Measurements from ENCODE around the gene PGM2.
A peak's percentile ranks its signal among the peaks of the same experiment; 100 is the strongest.
"Not testable (repeated sequence)": the region's sequence is repeated elsewhere in the genome, so short reads cannot be mapped to it uniquely, and the experiment has no call there.

The PGM2 gene

DNA sequence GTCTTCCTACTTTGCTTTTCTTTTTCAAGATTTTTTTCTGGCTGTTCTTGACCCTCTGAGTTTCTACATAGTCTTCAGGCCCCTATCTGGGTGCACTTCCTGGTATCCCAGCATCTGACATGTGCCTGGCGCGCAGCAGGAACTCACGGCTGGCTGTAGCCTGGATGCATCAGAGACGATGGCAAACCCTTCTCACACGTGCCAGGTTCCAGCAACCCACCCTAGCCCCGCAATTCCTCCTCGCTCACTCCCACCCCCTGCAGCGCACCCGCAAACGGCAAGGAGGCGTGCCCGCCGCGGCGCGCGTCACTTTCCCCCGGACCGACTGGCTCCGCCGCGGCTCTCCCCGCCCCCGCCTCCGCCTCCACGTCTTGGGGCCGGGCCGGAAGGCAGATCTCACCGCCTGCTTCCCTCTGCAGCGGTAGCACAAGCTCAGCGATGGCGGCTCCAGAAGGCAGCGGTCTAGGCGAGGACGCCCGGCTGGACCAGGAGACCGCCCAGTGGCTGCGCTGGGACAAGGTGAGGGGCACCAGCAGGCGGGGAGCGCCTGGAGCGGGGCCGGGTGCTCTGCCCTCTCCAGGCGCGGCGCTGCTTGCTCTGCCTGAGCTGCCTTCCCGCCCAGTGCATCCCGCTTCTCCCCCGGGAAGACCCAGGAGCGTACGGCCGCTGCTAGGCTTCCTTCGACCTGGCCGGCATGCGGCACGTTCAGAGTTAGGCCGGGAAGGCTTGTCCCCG is at the start of gene PGM2:
Gene PGM2, plus strand, starts transcription at position 392 of the 735 bp plus-strand sequence. Its CDS starts 47 bp downstream, at position 439.
- DNase-seq (ENCODE audit: low read depth in 2 of 2): peak; percentile 86 to 92

DNA sequence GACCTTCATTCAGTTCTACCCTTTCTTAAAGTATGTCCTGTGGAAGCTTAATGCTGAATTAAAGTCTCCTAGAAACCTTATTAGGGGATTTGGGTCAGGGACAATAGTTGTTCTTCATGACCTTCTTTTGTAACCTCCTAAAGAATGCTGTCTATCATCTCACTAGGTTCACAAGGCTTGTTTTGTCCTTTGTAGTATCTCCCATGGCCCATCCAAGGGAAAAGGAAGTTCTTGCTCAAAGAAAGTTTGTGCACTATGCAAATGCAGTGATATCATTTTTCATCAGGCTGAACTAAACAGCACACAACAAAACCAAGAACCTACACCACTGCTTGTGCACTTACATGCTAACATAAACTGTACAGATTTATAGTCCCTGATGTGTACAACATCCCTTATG is 46.6 kb upstream of the PGM2 start:
- DNase-seq (ENCODE audit: low read depth in 2 of 2): no peak

DNA sequence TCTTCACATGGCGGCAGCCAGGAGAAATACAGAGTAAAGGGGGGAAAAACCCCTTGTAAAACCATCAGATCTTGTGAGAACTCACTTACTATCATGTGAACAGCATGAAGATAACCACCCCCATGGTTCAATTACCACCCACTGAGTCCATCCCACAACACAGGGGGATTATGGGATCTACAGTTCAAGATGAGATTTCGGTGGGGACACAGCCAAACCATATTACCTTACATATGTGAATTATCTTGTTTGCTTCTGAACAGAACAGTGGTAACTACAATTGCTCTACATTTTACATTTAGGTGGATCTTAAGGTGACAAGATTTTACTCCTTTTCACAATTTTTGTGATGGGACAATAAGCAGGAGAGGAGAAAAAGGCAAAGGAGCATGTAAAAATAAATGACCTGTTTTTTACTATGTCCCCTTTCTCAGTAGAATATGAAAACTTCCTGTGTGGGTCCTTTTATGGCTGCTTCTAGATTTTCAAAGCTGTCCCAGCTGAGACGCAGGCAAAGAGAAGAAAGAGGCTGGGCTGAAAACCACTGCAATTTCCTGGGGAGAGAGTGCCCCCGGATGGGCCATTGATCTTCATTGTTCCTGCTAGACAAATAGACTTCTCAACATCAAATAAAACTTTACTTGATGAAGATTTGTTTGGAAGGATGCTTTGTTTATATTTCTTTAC is 45.9 kb upstream of the PGM2 start:
- DNase-seq (ENCODE audit: low read depth in 2 of 2): peak in 1 of 2 donors; percentile 22

GRCh38 chr4:37781131-37781455 is 45.4 kb upstream of the PGM2 start:
- no peak for DNase-seq (ENCODE audit: low read depth in 2 of 2)

DNA sequence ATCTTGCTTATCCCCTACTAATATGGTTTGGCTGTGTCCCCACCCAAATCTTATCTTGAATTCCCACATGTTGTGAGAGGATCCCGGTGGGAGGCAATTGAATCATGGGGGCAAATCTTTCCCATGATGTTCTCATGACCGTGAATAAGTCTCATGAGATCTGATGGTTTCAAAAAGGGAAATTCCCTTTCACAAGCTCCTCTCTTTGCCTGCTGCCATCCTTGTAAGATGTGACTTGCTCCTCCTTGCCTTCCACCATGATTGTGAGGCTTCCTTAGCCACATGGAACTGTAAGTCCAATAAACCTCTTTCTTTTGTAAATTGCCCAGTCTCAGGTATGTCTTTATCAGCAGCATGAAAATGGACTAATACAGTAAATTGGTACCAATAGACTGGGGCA is 40.2 kb upstream of the PGM2 start:
- DNase-seq (ENCODE audit: low read depth in 2 of 2): not testable (repeated sequence)

DNA sequence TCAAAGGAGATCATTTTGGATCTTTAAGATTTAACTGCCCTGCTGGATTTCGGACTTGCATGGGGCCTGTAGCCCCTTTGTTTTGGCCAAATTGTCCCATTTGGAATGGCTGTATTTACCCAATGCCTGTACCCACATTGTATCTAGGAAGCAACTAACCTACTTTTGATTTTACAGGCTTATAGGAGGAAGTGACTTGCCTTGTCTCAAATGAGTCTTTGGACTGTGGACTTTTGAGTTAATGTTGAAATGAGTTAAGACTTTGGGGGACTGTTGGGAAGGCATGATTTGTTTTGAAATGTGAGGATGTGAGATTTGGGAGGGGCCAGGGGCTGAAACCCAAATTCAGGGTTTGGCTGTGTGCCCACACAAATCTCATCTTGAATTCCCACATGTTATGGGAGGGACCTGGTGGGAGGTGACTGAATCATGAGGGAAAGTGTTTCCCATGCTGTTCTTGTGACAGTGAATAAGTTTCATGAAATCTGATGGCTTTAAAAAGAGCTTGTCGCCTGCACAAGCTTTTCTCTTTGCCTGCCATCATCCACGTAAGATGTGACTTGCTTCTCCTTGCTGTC is 38.5 kb upstream of the PGM2 start:
- DNase-seq (ENCODE audit: low read depth in 2 of 2): not testable (repeated sequence)

DNA sequence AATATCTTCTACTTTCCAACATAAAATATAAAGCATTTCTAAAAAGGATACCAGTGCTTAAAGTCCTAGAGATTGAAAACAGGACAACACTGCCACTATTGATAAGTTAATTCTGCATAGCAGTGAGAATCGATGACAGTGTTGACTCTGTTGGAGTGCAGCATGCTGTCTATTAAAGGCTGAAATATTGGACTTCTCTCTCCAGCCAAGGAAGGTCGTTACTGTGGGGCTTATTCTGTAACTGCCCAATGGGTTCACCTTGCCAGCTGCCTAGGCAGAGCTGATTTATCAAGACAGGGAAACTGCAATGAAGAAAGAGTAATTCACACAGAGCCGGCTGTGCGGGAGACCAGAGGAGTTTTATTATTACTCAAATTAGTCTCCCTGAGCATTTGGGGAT is 37.7 kb upstream of the PGM2 start:
- DNase-seq (ENCODE audit: low read depth in 2 of 2): no peak

DNA sequence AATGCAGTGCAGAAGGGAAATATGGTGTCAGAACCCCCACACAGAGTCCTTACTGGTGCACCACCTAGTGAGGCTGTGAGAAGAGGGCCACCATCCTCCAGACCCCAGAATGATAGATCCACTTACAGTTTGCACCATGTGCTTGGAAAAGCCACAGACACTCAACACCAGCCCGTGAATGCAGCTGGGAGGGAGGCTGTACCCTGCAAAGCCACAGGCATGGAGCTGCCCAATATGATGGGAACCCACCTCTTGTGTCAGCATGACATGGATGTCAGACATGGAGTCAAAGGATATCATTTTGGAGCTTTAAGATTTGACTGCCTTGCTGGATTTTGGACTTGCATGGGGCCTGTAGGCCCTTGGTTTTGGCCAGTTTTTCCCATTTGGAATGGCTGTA is 34.2 kb upstream of the PGM2 start:
- no peak for DNase-seq (ENCODE audit: low read depth in 2 of 2)

- DNase-seq (ENCODE audit: low read depth in 2 of 2): no peak
Observed at GRCh38 chr4:37793562-37793961, 32.9 kb upstream of the PGM2 start.

DNA sequence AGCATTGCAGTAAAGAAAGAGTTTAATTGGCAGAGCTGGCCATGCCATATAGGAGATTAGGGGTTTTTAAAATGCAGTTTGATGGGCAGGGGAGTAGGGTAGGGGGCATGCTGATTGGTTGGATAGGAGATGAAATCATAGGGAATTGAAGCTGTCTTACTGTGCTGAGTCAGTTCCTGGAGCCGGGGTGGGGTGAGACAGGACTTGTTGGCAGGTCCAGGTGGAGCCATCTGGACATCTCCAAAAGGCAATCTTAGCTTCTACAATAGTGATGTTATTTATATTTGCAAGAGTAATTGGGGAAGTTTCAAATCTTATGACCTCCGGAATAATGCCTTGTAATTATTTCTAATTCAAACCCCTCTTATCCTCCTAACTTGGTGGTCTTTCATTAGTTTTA is 32.4 kb upstream of the PGM2 start:
- DNase-seq (ENCODE audit: low read depth in 2 of 2): no peak

- DNase-seq (ENCODE audit: low read depth in 2 of 2): no peak
Observed at GRCh38 chr4:37795581-37796195, 30.8 kb upstream of the PGM2 start.

DNA sequence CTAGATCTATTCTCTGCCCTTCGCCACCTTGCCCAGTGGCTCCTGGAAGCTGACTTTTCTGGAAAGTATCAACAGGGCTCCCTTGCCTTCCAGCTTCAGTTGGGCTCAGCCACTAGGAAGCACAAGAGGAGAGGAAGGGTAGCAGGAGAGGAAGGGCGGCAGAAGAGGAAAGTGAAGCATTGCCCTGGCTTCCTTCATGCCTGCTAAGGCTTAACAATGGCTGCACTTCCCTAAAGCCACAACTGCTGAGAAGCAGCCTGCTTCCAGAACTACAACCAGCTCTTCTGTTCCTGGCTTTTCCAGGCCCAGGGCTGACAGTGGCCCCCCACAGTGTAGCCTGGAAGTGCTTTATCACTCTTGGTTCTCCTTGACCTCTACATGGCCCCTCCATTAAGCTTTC is 29.1 kb upstream of the PGM2 start:
- no peak for DNase-seq (ENCODE audit: low read depth in 2 of 2)

DNA sequence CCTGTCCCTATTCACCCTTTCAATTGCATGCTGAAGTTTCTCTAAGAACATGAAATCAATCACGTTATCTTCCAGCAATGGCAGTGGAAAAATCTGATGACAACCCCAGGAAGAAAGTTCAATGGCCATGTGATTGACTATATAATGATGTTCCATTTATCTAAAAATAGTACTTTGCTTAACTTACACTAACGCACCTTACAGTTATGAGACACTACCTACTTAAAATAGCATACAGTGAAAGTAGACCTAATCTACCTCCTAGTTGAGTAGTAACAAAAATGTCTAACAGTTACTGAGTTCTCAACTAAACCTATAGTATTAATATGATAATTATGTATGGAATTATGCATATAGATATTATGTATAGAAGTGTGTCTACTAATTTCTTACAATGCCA is 28.6 kb upstream of the PGM2 start:
- no peak for DNase-seq (ENCODE audit: low read depth in 2 of 2)

DNA sequence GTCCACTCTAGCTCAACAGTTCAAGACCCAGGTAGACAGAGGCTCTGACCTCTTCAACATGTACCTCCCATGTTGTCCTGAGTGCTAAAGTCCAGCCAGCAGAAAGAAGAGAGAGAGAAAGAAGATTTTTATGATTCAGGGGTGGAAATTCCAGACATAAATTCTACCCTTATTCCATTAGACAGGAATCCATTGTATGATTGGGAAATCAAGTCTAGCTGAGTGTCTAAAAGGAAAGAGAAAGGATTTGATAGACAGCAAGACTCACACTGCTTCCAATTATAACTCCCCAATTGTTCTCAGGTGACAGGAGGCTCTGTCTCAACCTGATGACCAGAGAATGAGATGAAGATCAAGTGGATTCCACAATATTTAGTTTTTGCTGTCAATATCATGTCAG is 27.9 kb upstream of the PGM2 start:
- DNase-seq (ENCODE audit: low read depth in 2 of 2): no peak

- DNase-seq (ENCODE audit: low read depth in 2 of 2): no peak
Observed at GRCh38 chr4:37799941-37800554, 26.4 kb upstream of the PGM2 start.

DNA sequence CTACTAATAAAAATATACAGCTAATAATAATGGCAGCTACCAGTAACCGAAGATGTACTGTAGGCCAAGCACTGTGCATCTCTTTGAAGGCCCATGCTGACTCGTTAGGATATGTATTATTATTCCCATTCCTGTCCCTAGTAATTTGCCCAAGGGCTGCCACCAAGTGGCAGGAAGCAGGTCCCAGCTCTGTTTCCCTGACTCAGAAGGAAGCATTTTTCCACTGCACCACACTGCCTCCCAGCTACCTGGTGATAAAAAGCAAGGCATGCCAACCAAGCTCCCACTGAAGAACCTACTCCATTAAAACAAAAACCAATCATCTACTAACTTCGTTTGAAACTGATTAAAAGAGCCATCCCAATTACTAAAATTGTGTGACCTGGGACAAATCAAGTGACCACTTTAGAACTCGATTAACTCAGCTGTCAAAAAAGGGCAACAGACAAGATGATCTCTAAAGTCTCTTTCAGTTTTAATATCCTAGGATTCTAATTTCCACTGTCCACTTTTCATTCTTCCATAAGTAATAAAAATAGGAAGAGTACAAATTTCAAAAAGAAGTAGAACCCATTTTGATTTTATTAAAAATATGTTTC is 24.3 kb upstream of the PGM2 start:
- no peak for DNase-seq (ENCODE audit: low read depth in 2 of 2)

GRCh38 chr4:37803348-37803973 is 23.0 kb upstream of the PGM2 start:
- DNase-seq (ENCODE audit: low read depth in 2 of 2): no peak

- no peak for DNase-seq (ENCODE audit: low read depth in 2 of 2)
Observed at GRCh38 chr4:37805091-37805490, 21.4 kb upstream of the PGM2 start.

GRCh38 chr4:37812713-37813112 is 13.8 kb upstream of the PGM2 start:
- no peak for DNase-seq (ENCODE audit: low read depth in 2 of 2)

DNA sequence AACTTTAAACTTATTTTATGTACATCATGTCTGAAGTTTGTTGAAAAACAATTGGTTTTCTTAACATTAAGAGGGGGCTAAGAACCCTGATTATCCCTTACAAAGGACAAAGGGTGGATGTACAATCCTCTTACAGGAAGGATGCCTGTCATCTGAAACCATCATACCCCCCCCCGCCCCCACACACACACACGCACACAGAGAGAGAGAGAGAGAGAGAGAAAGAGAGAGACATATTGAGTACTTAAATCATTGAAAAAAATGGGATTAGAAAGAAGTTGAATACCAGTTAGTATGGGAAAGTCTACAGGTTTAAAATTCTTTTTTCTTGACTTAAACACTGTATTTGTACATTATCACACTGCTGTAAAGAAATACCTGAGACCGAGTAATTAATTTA is 10.9 kb upstream of the PGM2 start:
- DNase-seq (ENCODE audit: low read depth in 2 of 2): no peak

GRCh38 chr4:37816006-37816405 is 10.5 kb upstream of the PGM2 start:
- no peak for DNase-seq (ENCODE audit: low read depth in 2 of 2)

- DNase-seq (ENCODE audit: low read depth in 2 of 2): no peak
Observed at GRCh38 chr4:37816719-37817118, 9.8 kb upstream of the PGM2 start.
